Measurements from ENCODE around the gene WDR90. TPM values are rescaled to one million over a fixed set of nuclear protein-coding genes. Genes with fewer than 3 reads are reported as not detected.

The WDR90 gene
- total RNA-seq, 5 donors from 2014 or later (not counting 1 experiment from before 2014, with no cell fraction given), result 19.7 to 35.7 (median 23.4) TPM

DNA sequence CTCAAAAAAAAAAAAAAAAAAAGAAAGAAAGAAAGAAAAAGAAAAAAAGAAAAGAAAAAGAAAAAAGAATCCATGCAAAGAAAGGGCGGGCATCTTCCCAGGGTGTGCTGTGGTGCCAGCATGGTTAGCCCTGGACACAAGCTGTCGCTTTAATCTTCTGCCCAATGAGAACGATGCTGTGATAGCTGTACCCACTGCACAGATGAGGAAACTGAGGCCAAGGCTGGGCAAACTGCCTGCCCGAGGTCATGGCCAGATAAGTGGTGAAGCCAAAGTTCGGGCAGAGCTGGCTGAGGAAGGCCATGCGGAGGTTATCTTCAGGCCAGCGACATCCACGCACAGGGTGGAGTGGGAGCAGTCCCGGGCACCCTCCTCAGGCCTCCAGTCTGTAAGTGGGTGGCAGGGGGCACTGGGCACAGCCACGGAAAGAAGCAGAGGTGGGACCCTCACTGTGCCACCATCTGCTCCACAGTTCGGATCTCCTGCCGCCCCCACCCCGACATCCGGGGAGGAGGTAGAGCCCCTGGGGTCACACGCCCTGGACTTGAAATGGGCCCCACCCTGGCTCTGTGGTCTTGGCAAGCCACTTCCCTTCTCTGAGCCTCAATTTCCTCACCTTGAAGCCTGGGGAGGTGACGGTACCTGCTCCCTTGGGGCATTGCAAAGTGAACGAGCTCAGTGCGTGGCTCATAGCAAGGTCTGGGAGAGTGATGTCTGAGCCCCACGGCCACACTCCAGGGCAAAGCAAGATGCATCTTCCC lies 49.9 kb downstream of the WDR90 start:
- H3K27ac ChIP-seq (ENCODE audit: low read length), result no peak overlapping the region
- peaks cover 0 to 73% of the 10 kb centered on the region in 2 experiments for H3K27me3 ChIP-seq (replicated peaks in 1 of 2; ENCODE audit: control insufficient read depth in 2 of 2, extremely low read depth in 1 of 2, insufficient read depth in 2 of 2, low read length in 1 of 2)
- Mint-ChIP-seq H3K27ac (no peak overlapping the region), H3K4me1 (peaks cover 13 to 37% (median 25%) of the 10 kb centered on the region in 3 donors), H3K27me3 (peaks cover 8 to 22% of the 10 kb centered on the region in 2 donors), H3K9me3 (no peaks in the 10 kb centered on the region), H3K4me3 (peak overlapping the region; percentile 6 to 23 (median 17)), H3K36me3 (no peaks in the 10 kb centered on the region)
- ATAC-seq (replicated peaks in 1 of 4) (peak in 1 of 4 experiments; percentile 13), DNase-seq (peak in 1 of 35 experiments; percentile 18)
- POLR2A ChIA-PET, result no interaction called here
- H3K4me1 ChIP-seq (ENCODE audit: control insufficient read depth in 1 of 2, extremely low read depth in 1 of 2, insufficient read depth in 2 of 2, low read length in 2 of 2), result peaks cover 14 to 66% of the 10 kb centered on the region in 2 experiments
- no peaks in the 10 kb centered on the region for H3K36me3 ChIP-seq (ENCODE audit: control insufficient read depth in 2 of 2, extremely low read depth in 1 of 2, insufficient read depth in 1 of 2, low read length in 1 of 2)
- H3K4me3 ChIP-seq (ENCODE audit: control insufficient read depth in 1 of 2, extremely low read depth in 1 of 2, low read length in 1 of 2), result no peak overlapping the region
- 46% methylated on average over 14 of the region's 19 CpGs for WGBS (ENCODE audit: insufficient coverage)
- CTCF ChIA-PET, result interaction anchor here in 1 of 2 donors (0.5 kb wide), 1 partner anchor 28 kb away, joined by 3 read pairs; no protein-coding TSS in a partner anchor
- H3K9me3 ChIP-seq, result no peaks in the 10 kb centered on the region

GRCh38 chr16:700684-701584 lies 51.8 kb downstream of the WDR90 start:
- peaks cover 8 to 24% of the 10 kb centered on the region in 2 donors for H3K27me3 Mint-ChIP-seq
- peak in 16 of 35 experiments; percentile 17 to 74 (median 44) for DNase-seq
- peaks cover 7 to 28% (median 17%) of the 10 kb centered on the region in 3 donors for H3K4me1 Mint-ChIP-seq
- no peak overlapping the region for H3K27ac Mint-ChIP-seq
- Histone ChIP-seq H3K9me3 (no peaks in the 10 kb centered on the region), H3K27me3 (replicated peaks in 1 of 2; ENCODE audit: control insufficient read depth in 2 of 2, extremely low read depth in 1 of 2, insufficient read depth in 2 of 2, low read length in 1 of 2) (peaks cover 0 to 69% of the 10 kb centered on the region in 2 experiments), H3K4me1 (ENCODE audit: control insufficient read depth in 1 of 2, extremely low read depth in 1 of 2, insufficient read depth in 2 of 2, low read length in 2 of 2) (peaks cover 8 to 54% of the 10 kb centered on the region in 2 experiments), H3K27ac (ENCODE audit: low read length) (no peak overlapping the region), H3K4me3 (ENCODE audit: control insufficient read depth in 1 of 2, extremely low read depth in 1 of 2, low read length in 1 of 2) (no peak overlapping the region), H3K36me3 (ENCODE audit: control insufficient read depth in 2 of 2, extremely low read depth in 1 of 2, insufficient read depth in 1 of 2, low read length in 1 of 2) (no peaks in the 10 kb centered on the region)
- no peaks in the 10 kb centered on the region for H3K36me3 Mint-ChIP-seq
- POLR2A ChIA-PET, result no interaction called here
- WGBS (ENCODE audit: insufficient coverage), result 7% methylated on average over 66 of the region's 76 CpGs
- CTCF ChIA-PET, result no interaction called here
- ATAC-seq (replicated peaks in 1 of 4), result peak; percentile 51 to 73 (median 58)
- H3K4me3 Mint-ChIP-seq, result no peak overlapping the region
- H3K9me3 Mint-ChIP-seq, result no peaks in the 10 kb centered on the region

DNA sequence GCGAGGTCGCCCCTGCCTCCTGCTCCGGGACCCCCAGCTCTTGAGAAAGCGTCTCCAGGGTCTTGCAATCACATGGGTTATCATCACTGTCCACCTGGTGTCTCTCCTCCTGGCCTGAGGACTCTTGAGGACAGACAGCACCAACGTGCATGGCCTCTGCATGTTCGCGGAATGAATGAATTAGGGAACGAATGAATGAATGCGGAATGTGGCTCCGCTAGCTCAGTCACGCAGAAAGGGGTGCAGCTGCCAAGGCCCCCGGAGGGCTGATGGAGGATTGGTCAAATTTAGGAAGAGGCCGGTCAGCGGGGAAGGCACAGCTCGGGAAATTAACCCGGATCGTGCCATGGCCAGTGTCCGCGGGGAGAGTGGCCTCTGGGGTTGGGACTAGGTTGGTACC lies 53.2 kb downstream of the WDR90 start:
- no peaks in the 10 kb centered on the region for H3K9me3 ChIP-seq
- CTCF ChIA-PET, result no interaction called here
- no peaks in the 10 kb centered on the region for H3K36me3 ChIP-seq (ENCODE audit: control insufficient read depth in 2 of 2, extremely low read depth in 1 of 2, insufficient read depth in 1 of 2, low read length in 1 of 2)
- no peak overlapping the region for H3K27ac Mint-ChIP-seq
- H3K27me3 ChIP-seq (replicated peaks in 1 of 2; ENCODE audit: control insufficient read depth in 2 of 2, extremely low read depth in 1 of 2, insufficient read depth in 2 of 2, low read length in 1 of 2), result peaks cover 0 to 78% of the 10 kb centered on the region in 2 experiments
- POLR2A ChIA-PET, result no interaction called here
- peaks cover 0 to 29% (median 14%) of the 10 kb centered on the region in 3 donors for H3K4me1 Mint-ChIP-seq
- no peak overlapping the region for H3K27ac ChIP-seq (ENCODE audit: low read length)
- no peaks in the 10 kb centered on the region for H3K36me3 Mint-ChIP-seq
- H3K4me1 ChIP-seq (ENCODE audit: control insufficient read depth in 1 of 2, extremely low read depth in 1 of 2, insufficient read depth in 2 of 2, low read length in 2 of 2), result peaks cover 3 to 53% of the 10 kb centered on the region in 2 experiments
- H3K4me3 ChIP-seq (ENCODE audit: control insufficient read depth in 1 of 2, extremely low read depth in 1 of 2, low read length in 1 of 2), result no peak overlapping the region
- ATAC-seq (replicated peaks in 1 of 4) (no peak), DNase-seq (no peak)
- no peaks in the 10 kb centered on the region for H3K9me3 Mint-ChIP-seq
- 86% methylated on average over 19 of the region's 19 CpGs for WGBS (ENCODE audit: insufficient coverage)
- peaks cover 12 to 36% of the 10 kb centered on the region in 2 donors for H3K27me3 Mint-ChIP-seq
- H3K4me3 Mint-ChIP-seq, result no peak overlapping the region

DNA sequence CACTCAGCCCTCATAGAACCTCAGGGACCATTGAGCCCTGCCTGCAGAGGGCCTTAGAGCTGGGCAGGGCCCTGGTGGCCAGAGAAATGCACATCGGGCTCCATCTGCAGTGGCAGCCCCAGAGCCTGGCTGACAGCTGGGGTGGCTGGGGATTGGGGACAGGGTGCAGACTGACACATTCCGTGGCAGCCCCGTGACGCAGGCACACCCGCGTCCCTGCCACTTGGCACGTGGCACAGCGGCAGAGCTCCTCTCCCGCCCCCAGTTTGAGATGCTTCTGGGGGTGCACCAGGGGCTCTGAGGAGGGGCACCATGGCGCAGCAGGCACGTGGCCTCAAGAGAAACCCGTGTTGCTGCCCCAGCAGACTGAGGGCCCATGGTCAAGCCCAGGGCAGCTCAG lies 54.2 kb downstream of the WDR90 start:
- Histone ChIP-seq H3K9me3 (no peaks in the 10 kb centered on the region), H3K36me3 (ENCODE audit: control insufficient read depth in 2 of 2, extremely low read depth in 1 of 2, insufficient read depth in 1 of 2, low read length in 1 of 2) (no peaks in the 10 kb centered on the region), H3K4me3 (ENCODE audit: control insufficient read depth in 1 of 2, extremely low read depth in 1 of 2, low read length in 1 of 2) (no peak overlapping the region), H3K27ac (ENCODE audit: low read length) (no peak overlapping the region), H3K4me1 (ENCODE audit: control insufficient read depth in 1 of 2, extremely low read depth in 1 of 2, insufficient read depth in 2 of 2, low read length in 2 of 2) (peaks cover 3 to 48% of the 10 kb centered on the region in 2 experiments), H3K27me3 (replicated peaks in 1 of 2; ENCODE audit: control insufficient read depth in 2 of 2, extremely low read depth in 1 of 2, insufficient read depth in 2 of 2, low read length in 1 of 2) (peaks cover 1 to 82% of the 10 kb centered on the region in 2 experiments)
- Mint-ChIP-seq H3K9me3 (no peaks in the 10 kb centered on the region), H3K36me3 (no peaks in the 10 kb centered on the region), H3K27me3 (peaks cover 20 to 43% of the 10 kb centered on the region in 2 donors), H3K4me1 (peaks cover 0 to 26% (median 14%) of the 10 kb centered on the region in 3 donors), H3K4me3 (no peak overlapping the region), H3K27ac (no peak overlapping the region)
- ChIA-PET CTCF (no interaction called here), POLR2A (no interaction called here)
- ATAC-seq (replicated peaks in 1 of 4), result no peak
- DNase-seq, result no peak
- WGBS (ENCODE audit: insufficient coverage), result 85% methylated on average over 12 of the region's 12 CpGs

GRCh38 chr16:704047-704446 lies 54.9 kb downstream of the WDR90 start:
- ChIA-PET POLR2A (no interaction called here), CTCF (no interaction called here)
- Histone ChIP-seq H3K4me3 (ENCODE audit: control insufficient read depth in 1 of 2, extremely low read depth in 1 of 2, low read length in 1 of 2) (no peak overlapping the region), H3K36me3 (ENCODE audit: control insufficient read depth in 2 of 2, extremely low read depth in 1 of 2, insufficient read depth in 1 of 2, low read length in 1 of 2) (no peaks in the 10 kb centered on the region), H3K27me3 (replicated peaks in 1 of 2; ENCODE audit: control insufficient read depth in 2 of 2, extremely low read depth in 1 of 2, insufficient read depth in 2 of 2, low read length in 1 of 2) (peaks cover 7 to 86% of the 10 kb centered on the region in 2 experiments), H3K27ac (ENCODE audit: low read length) (no peak overlapping the region), H3K9me3 (no peaks in the 10 kb centered on the region), H3K4me1 (ENCODE audit: control insufficient read depth in 1 of 2, extremely low read depth in 1 of 2, insufficient read depth in 2 of 2, low read length in 2 of 2) (peaks cover under 1 to 42% of the 10 kb centered on the region in 2 experiments)
- H3K27me3 Mint-ChIP-seq, result peaks cover 22 to 50% of the 10 kb centered on the region in 2 donors
- H3K9me3 Mint-ChIP-seq, result no peaks in the 10 kb centered on the region
- no peak for ATAC-seq (replicated peaks in 1 of 4)
- peaks cover 0 to 24% (median 11%) of the 10 kb centered on the region in 3 donors for H3K4me1 Mint-ChIP-seq
- no peaks in the 10 kb centered on the region for H3K36me3 Mint-ChIP-seq
- 75% methylated on average over 5 of the region's 7 CpGs for WGBS (ENCODE audit: insufficient coverage)
- no peak overlapping the region for H3K27ac Mint-ChIP-seq
- DNase-seq, result no peak
- no peak overlapping the region for H3K4me3 Mint-ChIP-seq
